Measurements from ENCODE around the gene GRHPR.
"Not testable (repeated sequence)": the region's sequence is repeated elsewhere in the genome, so short reads cannot be mapped to it uniquely, and the experiment has no call there.

GRHPR gene

GRCh38 chr9:37477443-37477842 is 54.9 kb downstream of the GRHPR start:
- H3K9me3 Mint-ChIP-seq; H3K36me3 Mint-ChIP-seq; DNase-seq; H3K4me3 Mint-ChIP-seq; ATAC-seq (replicated peaks); H3K27ac Mint-ChIP-seq: not testable (repeated sequence)
- Mint-ChIP-seq H3K27me3 (peaks cover 11 to 14% of the 10 kb centered on the region in 2 donors), H3K4me1 (peaks cover 10 to 15% of the 10 kb centered on the region in 2 donors)

- DNase-seq; H3K36me3 Mint-ChIP-seq; H3K27ac Mint-ChIP-seq; H3K9me3 Mint-ChIP-seq; ATAC-seq (replicated peaks); H3K4me3 Mint-ChIP-seq: not testable (repeated sequence)
- Mint-ChIP-seq H3K4me1 (peaks cover 10 to 14% of the 10 kb centered on the region in 2 donors), H3K27me3 (peaks cover 11 to 14% of the 10 kb centered on the region in 2 donors)
Measured at GRCh38 chr9:37477987-37478619, 55.6 kb downstream of the GRHPR start.

- Mint-ChIP-seq H3K9me3 (no peaks in the 10 kb centered on the region), H3K36me3 (no peaks in the 10 kb centered on the region), H3K27me3 (peaks cover 11 to 14% of the 10 kb centered on the region in 2 donors), H3K4me1 (peaks cover 14 to 25% of the 10 kb centered on the region in 2 donors), H3K4me3 (no peak overlapping the region), H3K27ac (no peak overlapping the region)
- no peak for ATAC-seq (replicated peaks)
- DNase-seq = no peak
Measured at GRCh38 chr9:37480759-37481158, 58.3 kb downstream of the GRHPR start.

- peak within 1 kb of the TSS; percentile 93 to 97 for H3K4me3 Mint-ChIP-seq
- H3K9me3 Mint-ChIP-seq = no peaks in the 10 kb centered on the region
- ATAC-seq (replicated peaks) = peak; percentile 96 to 98
- H3K36me3 Mint-ChIP-seq = peaks cover 20 to 21% of the 10 kb centered on the region in 2 donors
- H3K27ac Mint-ChIP-seq = peak within 1 kb of the TSS; percentile 97
- peaks cover 8 to 9% of the 10 kb centered on the region in 2 donors for H3K27me3 Mint-ChIP-seq
- DNase-seq = peak; percentile 94
- H3K4me1 Mint-ChIP-seq = peaks cover 20 to 40% of the 10 kb centered on the region in 2 donors
Measured at GRCh38 chr9:37485389-37486255, 63.1 kb downstream of the GRHPR start, which contains the start of gene POLR1E. Gene POLR1E, plus strand, starts transcription at chr9:37485948. Its CDS starts 100 bp downstream, at chr9:37486048.

- peaks cover 20 to 40% of the 10 kb centered on the region in 2 donors for H3K4me1 Mint-ChIP-seq
- DNase-seq (no peak), ATAC-seq (replicated peaks) (no peak)
- H3K27ac Mint-ChIP-seq = peak overlapping the region; percentile 97
- no peaks in the 10 kb centered on the region for H3K9me3 Mint-ChIP-seq
- peaks cover 8 to 9% of the 10 kb centered on the region in 2 donors for H3K27me3 Mint-ChIP-seq
- H3K4me3 Mint-ChIP-seq = peak overlapping the region; percentile 93 to 97
- H3K36me3 Mint-ChIP-seq = peaks cover 20 to 21% of the 10 kb centered on the region in 2 donors
Measured at GRCh38 chr9:37486256-37486615, 63.7 kb downstream of the GRHPR start.

Measured in stimulated activated naive B cell treated with anti-CD40 and anti-IgM and Interleukin-4, amounts not matched to agents 10 μg/mL and 1 μg/mL and 100 μg/mL, for 72 hours (primary cell).